GM19468 (cell line): Measurements from ENCODE around the gene IZUMO2.
"Not testable (repeated sequence)": the region's sequence is repeated elsewhere in the genome, so short reads cannot be mapped to it uniquely, and the experiment has no call there.

Experiments used
- ATAC-seq: cut with Tn5 transposase; IDR thresholded peaks from one replicate; pipeline ENCODE4 v1.9.1; 2021; ENCODE audit warnings: mild to moderate bottlenecking, moderate library complexity, moderate number of reproducible peaks; ENCODE audit not compliant: unreplicated experiment; ENCODE audit errors: extremely low read depth

Gene IZUMO2

GRCh38 chr19:50140118-50140845 lies 22.8 kb downstream of the IZUMO2 start:
- ATAC-seq = not testable (repeated sequence)

DNA sequence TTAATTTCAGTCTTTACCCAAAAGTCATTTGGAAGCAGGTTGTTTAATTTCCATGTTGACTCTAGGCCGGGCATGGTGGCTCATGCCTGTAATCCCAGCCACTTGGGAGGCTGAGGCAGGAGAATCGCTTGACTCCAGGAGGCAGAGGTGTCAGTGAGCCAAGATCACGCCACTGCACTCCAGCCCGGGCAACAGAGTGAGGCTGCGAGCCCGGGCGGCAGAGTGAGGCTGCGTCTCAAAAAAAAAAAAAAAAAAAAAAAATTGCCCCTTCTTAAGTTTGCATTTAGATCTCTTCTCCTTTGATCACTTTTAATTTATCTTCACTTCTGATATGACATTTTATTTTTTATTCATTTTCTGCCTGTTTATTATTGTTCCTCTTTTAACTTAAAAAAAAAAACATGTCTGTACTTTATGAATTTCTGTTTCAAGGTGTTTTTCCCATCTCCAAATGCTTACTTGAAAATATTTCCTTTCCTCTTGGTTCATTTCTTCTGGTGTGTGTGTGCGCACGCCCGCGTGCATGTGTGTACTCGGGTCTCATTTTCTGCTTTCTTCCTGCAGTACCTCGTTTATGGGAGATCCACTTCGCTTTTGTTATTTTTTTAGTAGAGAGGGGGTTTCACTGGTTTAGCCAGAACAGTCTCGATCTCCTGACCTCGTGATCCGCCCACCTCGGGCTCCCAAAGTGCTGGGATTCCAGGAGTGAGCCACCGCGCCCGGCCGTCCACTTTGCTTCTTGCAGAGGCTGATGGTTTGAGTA lies 26.3 kb downstream of the IZUMO2 start:
- ATAC-seq = not testable (repeated sequence)

- not testable (repeated sequence) for ATAC-seq
Observed at GRCh38 chr19:50135856-50136602, 27.1 kb downstream of the IZUMO2 start.

DNA sequence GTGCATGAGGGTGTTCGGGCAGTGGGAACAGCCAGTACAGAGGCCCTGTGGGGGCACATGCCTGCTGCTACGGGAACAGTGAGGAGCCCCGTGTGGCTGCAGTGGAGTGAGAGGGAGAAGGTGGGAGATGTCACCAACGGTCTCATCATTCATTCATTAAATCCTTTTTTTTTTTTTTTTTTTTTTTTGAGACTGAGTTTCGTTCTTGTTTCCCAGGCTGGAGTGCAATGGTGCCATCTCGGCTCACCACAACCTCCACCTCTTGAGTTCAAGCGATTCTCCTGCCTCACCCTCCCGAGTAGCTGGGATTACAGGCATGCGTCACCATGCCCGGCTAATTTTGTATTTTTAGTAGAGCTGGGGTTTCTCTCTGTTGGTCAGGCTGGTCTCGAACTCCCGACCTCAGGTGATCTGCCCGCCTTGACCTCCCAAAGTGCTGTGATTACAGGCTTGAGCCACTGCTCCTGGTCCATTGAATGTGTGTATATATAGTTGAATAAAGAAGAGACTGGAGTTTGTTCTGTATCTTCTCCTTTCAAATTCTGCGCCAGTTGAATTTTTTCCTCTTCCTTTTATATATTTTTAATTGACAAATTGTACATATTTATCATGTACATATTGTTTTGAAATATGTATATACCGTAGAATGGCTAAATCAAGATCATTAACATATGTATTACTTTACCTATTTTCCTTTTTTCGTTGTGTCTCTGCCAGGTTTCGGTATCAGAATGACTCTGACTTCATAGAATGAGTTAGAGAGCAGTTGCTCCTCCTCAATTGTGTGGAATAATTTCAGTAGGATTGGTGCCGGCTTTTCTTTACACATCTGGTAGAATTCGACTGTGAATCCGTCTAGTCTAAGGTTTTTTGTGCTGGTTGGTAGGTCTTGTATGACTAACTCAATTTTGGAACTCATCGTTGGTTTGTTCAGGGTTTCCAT lies 28.0 kb downstream of the IZUMO2 start:
- not testable (repeated sequence) for ATAC-seq

DNA sequence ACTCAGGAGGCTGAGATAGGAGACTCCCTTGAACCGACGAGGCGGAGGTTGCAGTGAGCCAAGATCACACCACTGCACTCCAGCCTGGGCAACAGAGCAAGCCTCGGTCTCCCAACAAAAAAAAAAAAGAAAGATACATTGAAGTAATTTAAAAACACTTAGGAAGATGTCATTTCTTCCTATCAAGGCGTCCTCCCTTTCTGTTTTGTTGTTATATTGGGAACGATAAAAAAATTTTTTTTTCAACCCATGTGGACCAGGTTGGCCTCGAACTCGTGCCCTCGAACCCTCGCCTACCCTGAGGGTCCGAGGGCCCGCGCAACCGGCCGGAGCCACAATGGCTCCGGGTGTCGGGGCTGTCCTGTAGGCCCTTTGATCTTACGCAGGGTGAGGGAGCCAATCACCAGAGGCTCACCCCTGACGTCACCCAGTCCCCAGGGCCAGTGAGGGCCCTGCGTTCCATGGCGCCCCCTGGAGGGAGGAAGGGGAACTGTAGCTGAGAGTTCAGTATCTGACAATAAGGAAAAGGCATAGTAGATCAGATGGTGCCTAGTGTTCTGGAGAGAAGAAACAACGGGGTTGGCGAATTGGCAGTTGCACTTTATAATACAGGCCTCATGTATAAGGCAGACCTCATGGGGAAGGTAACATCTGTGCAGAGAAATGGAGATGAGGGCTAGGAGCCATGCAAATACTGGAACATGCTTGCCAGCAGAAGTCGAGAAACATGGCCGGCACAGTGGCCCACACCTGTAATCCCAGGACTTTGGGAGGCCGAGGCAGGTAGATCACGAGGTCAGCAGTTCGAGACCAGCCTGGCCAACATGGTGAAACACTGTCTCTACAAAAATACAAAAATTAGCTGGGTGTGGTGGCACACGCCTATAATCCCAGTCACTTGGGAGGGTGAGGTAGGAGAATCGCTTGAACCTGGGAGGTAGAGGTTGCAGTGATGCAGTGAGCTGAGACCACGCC lies 29.3 kb downstream of the IZUMO2 start:
- not testable (repeated sequence) for ATAC-seq

- ATAC-seq = not testable (repeated sequence)
Observed at GRCh38 chr19:50104012-50104411, 59.1 kb downstream of the IZUMO2 start.

DNA sequence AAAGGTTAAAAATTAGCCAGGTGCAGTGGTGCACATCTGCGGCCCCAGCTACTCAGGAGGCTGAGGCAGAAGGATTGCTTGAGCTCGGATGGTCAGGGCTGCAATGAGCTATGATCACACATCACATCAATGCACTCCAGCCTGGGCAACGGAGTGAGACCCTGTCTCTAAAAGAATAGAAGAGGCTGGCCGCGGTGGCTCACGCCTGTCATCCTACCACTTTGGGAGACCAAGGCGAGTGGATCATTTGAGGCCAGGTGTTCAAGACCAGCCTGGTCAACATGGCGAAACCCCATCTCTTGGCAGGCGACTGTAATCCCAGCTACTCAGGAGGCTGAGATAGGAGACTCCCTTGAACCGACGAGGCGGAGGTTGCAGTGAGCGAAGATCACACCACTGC lies 59.7 kb downstream of the IZUMO2 start:
- not testable (repeated sequence) for ATAC-seq
